Activated naive CD8-positive, alpha-beta T cell treated with anti-CD3 and anti-CD28 coated beads, Interleukin-2, amount 50 U/mL, for 24 hours (primary cell): ENCODE results near the gene RAB11FIP3.
A peak's percentile ranks its signal among the peaks of the same experiment; 100 is the strongest.
"Not testable (repeated sequence)": the region's sequence is repeated elsewhere in the genome, so short reads cannot be mapped to it uniquely, and the experiment has no call there.

ENCODE experiments used
- ATAC-seq: fragments of 150-1000 bp; cut with Tn5 transposase; one replicate; pipeline ENCODE4 v1.10.0; 2021
- DNase-seq: peaks from one replicate; pipeline ENCODE4 v3.0.0; 2021
- H3K27ac Mint-ChIP-seq: one replicate; pipeline ENCODE4 v1.8.0; 2021; ENCODE audit warnings: mild to moderate bottlenecking, mixed read lengths
- H3K27me3 Mint-ChIP-seq: one replicate; pipeline ENCODE4 v1.8.0; 2021; ENCODE audit warnings: mixed read lengths
- H3K36me3 Mint-ChIP-seq: one replicate; pipeline ENCODE4 v1.8.0; 2021; ENCODE audit warnings: low read depth, mixed read lengths
- H3K4me1 Mint-ChIP-seq: one replicate; pipeline ENCODE4 v1.8.0; 2021; ENCODE audit warnings: mixed read lengths
- H3K4me3 Mint-ChIP-seq: one replicate; pipeline ENCODE4 v1.8.0; 2021; ENCODE audit warnings: mild to moderate bottlenecking, moderate library complexity, mixed read lengths
- H3K9me3 Mint-ChIP-seq: one replicate; pipeline ENCODE4 v1.8.0; 2021; ENCODE audit warnings: mixed read lengths

The RAB11FIP3 gene, protein sequence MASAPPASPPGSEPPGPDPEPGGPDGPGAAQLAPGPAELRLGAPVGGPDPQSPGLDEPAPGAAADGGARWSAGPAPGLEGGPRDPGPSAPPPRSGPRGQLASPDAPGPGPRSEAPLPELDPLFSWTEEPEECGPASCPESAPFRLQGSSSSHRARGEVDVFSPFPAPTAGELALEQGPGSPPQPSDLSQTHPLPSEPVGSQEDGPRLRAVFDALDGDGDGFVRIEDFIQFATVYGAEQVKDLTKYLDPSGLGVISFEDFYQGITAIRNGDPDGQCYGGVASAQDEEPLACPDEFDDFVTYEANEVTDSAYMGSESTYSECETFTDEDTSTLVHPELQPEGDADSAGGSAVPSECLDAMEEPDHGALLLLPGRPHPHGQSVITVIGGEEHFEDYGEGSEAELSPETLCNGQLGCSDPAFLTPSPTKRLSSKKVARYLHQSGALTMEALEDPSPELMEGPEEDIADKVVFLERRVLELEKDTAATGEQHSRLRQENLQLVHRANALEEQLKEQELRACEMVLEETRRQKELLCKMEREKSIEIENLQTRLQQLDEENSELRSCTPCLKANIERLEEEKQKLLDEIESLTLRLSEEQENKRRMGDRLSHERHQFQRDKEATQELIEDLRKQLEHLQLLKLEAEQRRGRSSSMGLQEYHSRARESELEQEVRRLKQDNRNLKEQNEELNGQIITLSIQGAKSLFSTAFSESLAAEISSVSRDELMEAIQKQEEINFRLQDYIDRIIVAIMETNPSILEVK

DNA sequence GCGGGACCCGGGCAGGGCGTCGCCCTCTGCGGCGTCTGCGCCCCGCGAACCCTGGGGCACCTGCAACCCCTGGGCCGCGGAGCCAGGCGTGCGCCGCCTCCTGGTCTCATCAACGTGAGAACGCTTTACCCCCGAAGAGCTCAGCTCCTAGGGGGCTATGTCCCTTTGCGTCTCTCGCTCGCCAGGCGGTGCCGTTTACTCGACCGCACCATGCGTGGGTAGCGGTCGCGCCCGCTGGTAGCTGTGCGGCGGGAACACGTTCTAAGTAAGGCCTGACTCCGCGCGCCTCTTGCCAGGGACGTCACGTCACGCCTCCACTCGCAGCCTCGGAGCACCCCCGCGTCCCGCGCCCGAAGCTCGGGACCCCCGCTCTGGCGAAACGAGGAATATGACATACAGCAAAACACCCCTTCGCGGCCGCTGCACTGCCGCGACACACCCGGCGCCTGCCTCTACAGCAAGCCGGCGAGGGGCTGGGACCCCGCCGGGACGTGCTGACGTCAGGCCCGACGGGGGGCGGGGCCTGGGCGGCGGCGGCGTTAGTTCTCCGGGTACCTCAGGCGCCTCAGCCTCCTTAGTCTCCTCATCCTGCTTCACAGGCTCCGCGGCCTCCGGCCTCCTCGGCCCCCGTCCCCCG, at the start of gene RAB11FIP3:
RAB11FIP3 (plus strand) TSS at position 568 of the 637 bp plus-strand sequence. CDS start 358 bp downstream, outside the sequence.
- Mint-ChIP-seq H3K36me3 (peaks cover 8% of the 10 kb centered on the region), H3K4me3 (peak within 1 kb of the TSS; percentile 82), H3K27me3 (peaks cover 14% of the 10 kb centered on the region), H3K27ac (peak within 1 kb of the TSS; percentile 65), H3K4me1 (peaks cover 27% of the 10 kb centered on the region), H3K9me3 (no peaks in the 10 kb centered on the region)
- ATAC-seq, result peak; percentile 96
- DNase-seq, result peak; percentile 87

DNA sequence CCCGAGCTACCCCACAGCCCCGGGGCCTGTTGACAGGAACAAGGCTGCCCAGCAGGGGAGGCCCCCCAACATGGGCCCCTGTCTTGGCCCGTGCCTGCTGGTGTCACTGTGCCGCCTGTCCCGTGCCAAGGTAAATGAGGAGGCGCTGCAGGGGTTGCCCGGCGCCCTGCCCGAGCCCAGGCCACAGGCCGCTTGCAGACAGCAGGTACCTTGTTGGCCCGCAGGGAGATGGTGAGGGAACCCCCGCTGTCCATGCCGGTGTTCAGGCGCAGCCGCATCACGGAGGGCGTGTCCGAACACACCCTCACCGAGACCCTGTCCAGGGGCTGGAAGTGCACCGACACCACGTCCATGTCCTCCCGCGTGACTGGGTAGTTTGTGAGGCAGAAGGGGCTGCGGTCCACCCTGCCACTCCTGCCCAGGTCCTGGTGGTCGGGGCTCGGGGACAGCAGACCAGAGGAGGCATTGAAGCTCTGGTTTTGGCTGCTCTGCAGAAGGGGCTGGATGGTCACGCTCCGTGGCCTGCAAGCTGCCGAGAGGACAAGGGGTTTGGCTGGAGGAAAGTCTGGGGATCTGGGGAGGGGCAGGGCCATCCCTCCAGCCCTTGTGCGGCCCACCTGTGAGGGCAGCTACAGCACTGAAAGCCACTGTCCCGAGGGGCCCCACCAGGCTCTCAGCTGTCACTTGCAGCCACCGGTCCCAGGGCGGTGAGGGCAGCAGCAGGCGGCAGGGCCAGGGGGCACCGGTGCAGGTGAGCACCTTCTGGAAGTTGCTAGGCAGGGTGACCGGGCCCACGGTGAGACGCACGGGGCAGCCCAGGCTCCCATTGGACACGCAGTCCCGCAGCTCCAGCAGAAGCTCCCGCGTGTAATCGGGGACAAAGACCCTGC, 49.3 kb upstream of the RAB11FIP3 start:
- H3K4me3 Mint-ChIP-seq, result no peak overlapping the region
- peaks cover 11% of the 10 kb centered on the region for H3K4me1 Mint-ChIP-seq
- H3K9me3 Mint-ChIP-seq, result no peaks in the 10 kb centered on the region
- no peak for DNase-seq
- no peak overlapping the region for H3K27ac Mint-ChIP-seq
- ATAC-seq, result no peak
- no peaks in the 10 kb centered on the region for H3K27me3 Mint-ChIP-seq
- H3K36me3 Mint-ChIP-seq, result no peaks in the 10 kb centered on the region

DNA sequence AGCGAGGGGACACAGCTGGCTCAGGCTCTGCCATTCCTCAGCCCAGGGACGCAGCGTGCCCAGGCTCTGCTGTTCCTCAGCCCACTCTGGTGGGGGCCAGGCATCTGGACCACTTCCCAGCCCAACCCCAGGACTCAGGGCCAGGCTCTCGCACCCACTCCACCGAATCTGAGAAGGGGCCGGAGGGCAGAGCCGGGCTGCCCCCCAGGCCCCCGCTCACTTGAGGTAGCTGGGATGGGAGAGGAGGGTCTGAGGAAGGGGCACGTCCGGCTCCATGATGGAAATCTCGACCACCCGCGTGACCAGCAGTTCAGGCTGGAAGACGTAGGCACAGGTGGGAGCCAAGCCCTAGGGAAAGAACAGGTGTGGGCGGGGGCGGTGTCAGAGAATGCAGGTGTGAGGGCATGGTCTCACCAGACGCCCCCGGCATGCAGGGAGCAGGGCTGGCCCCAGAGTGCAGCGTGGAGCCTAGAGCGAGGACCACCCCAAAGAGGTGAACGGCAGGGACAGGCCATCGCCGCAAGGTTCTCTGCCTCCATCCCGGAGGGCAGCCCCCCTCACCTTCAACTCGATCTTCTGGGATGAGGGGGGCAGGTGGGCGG, 48.5 kb upstream of the RAB11FIP3 start:
- Mint-ChIP-seq H3K4me3 (no peak overlapping the region), H3K27me3 (no peaks in the 10 kb centered on the region), H3K27ac (no peak overlapping the region), H3K9me3 (no peaks in the 10 kb centered on the region), H3K36me3 (no peaks in the 10 kb centered on the region), H3K4me1 (peaks cover 9% of the 10 kb centered on the region)
- ATAC-seq (no peak), DNase-seq (no peak)

DNA sequence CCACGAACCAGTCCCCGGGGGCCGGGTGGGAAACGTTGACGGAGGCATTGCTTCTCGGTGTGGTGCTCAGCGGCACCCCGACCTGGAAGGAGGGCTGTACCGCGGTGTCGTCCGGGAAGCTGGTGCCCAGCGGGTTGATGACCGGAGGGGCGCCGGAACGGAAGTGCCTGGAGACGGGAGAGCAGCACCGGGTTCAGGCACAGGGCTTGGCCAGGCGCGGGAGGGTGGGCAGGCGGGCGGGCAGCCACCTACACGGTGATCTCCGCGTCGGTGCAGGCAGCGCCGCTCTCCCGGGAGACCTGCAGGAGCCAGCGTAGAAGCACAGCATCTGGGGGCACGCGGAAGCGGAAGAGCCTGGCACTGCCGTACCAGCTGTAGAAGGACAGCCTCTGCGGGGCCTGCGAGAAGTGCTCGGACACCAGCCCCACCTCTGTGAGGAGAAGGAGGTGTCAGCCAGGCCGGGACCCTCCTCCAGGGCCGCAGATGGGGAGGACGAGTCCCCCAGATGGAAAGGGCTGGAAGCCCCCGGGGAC, 48.0 kb upstream of the RAB11FIP3 start:
- H3K27me3 Mint-ChIP-seq, result no peaks in the 10 kb centered on the region
- no peaks in the 10 kb centered on the region for H3K36me3 Mint-ChIP-seq
- ATAC-seq (no peak), DNase-seq (no peak)
- no peaks in the 10 kb centered on the region for H3K9me3 Mint-ChIP-seq
- H3K4me3 Mint-ChIP-seq, result no peak overlapping the region
- H3K27ac Mint-ChIP-seq, result no peak overlapping the region
- H3K4me1 Mint-ChIP-seq, result peaks cover 10% of the 10 kb centered on the region

- H3K4me3 Mint-ChIP-seq, H3K9me3 Mint-ChIP-seq, H3K27me3 Mint-ChIP-seq, DNase-seq, H3K27ac Mint-ChIP-seq, ATAC-seq, H3K36me3 Mint-ChIP-seq: not testable (repeated sequence)
- peaks cover 18% of the 10 kb centered on the region for H3K4me1 Mint-ChIP-seq
These were observed 47.2 kb upstream of the RAB11FIP3 start for GRCh38 chr16:378113-378820.

- H3K27ac Mint-ChIP-seq, result no peak overlapping the region
- ATAC-seq, result no peak
These were observed 46.6 kb upstream of the RAB11FIP3 start for GRCh38 chr16:378821-379182.

GRCh38 chr16:379183-379960, 46.1 kb upstream of the RAB11FIP3 start:
- peaks cover 26% of the 10 kb centered on the region for H3K4me1 Mint-ChIP-seq
- ATAC-seq (no peak), DNase-seq (no peak)
- H3K27me3 Mint-ChIP-seq, result no peaks in the 10 kb centered on the region
- H3K27ac Mint-ChIP-seq, result no peak overlapping the region
- H3K4me3 Mint-ChIP-seq, result no peak overlapping the region
- no peaks in the 10 kb centered on the region for H3K36me3 Mint-ChIP-seq
- no peaks in the 10 kb centered on the region for H3K9me3 Mint-ChIP-seq

More at GRCh38 chr16:378821-379182, 46.6 kb upstream of the RAB11FIP3 start:
- no peak for DNase-seq
- Mint-ChIP-seq H3K4me1 (peaks cover 22% of the 10 kb centered on the region), H3K4me3 (no peak overlapping the region), H3K36me3 (no peaks in the 10 kb centered on the region), H3K9me3 (no peaks in the 10 kb centered on the region), H3K27me3 (no peaks in the 10 kb centered on the region)

- no peaks in the 10 kb centered on the region for H3K9me3 Mint-ChIP-seq
- DNase-seq, result no peak
- no peaks in the 10 kb centered on the region for H3K36me3 Mint-ChIP-seq
- ATAC-seq, result no peak
- peaks cover 26% of the 10 kb centered on the region for H3K4me1 Mint-ChIP-seq
- H3K4me3 Mint-ChIP-seq, result peak overlapping the region; percentile 73
- H3K27ac Mint-ChIP-seq, result no peak overlapping the region
- H3K27me3 Mint-ChIP-seq, result no peaks in the 10 kb centered on the region
These were observed 45.3 kb upstream of the RAB11FIP3 start for GRCh38 chr16:379961-380761.

DNA sequence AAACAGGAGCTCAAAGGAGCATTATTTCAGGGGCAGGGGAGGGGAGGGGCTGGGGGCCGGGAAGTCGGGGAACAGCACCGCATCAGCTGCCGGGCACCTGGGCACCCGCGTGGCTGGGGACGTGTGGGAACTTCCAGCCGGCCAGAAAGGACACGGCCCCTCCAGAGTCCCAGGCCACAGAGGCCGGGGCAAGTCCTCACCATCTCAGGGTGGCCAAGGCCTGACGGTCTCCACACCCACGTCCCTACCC, 44.8 kb upstream of the RAB11FIP3 start:
- Mint-ChIP-seq H3K27me3 (no peaks in the 10 kb centered on the region), H3K4me3 (peak overlapping the region; percentile 73), H3K4me1 (peaks cover 26% of the 10 kb centered on the region), H3K36me3 (no peaks in the 10 kb centered on the region), H3K9me3 (no peaks in the 10 kb centered on the region), H3K27ac (no peak overlapping the region)
- DNase-seq (no peak), ATAC-seq (no peak)

- no peak overlapping the region for H3K27ac Mint-ChIP-seq
- no peak for DNase-seq
These were observed 44.2 kb upstream of the RAB11FIP3 start for GRCh38 chr16:381012-381788.

DNA sequence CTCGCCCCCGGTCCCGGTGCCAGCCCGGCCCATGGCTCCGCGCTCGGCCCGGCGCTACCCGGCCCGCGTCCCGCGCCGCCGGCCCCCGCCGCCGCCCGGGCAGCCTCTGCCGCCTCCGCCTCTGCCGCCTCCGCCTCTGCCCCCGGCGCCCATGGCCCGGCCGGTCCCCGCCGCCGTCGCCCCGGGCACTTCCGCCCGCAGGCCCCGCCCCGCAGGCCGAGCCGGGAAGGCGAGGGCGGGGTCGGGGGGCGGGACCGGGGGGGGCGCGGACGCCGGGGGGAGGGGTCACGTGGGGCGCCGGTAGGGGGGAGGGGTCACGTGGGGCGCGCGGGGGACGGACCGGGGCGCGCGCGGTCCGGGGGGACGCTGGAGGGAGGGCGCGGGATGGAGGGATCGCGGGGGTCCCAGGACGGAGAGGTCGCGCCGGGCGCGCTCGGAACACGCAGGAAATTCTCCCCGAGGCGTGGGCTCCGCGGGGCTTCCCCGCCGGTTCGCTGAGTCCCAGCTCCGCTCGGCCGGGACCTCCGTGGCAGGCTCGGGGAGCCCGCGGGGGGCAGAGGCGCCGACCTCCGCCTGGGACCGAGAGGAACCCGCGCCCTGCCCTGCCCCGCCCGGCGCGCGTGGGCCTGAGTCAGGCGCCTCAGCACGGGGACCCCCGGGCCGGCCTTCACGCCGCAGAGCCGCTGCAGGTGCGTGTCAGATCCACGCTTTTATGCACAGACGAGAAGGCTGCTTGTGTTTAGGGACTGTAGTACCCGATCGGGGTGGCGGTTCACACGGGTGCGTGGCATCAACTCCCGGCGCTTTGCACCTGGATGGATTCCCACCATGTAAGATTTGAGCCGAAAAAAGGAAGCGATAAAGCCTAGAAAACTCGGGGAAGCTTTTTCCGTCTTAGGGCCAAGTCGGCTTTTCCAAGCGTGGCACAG, 43.4 kb upstream of the RAB11FIP3 start, which contains the start of gene PGAP6:
PGAP6 (minus strand) TSS at position 190 of the 929 bp plus-strand sequence; CDS start at position 33, 157 bp downstream.
- Mint-ChIP-seq H3K27ac (peak within 1 kb of the TSS; percentile 67), H3K27me3 (no peaks in the 10 kb centered on the region), H3K4me1 (peaks cover 26% of the 10 kb centered on the region), H3K9me3 (no peaks in the 10 kb centered on the region), H3K36me3 (no peaks in the 10 kb centered on the region), H3K4me3 (peak within 1 kb of the TSS; percentile 80)
- ATAC-seq (peak; percentile 53), DNase-seq (peak; percentile 68)

More at GRCh38 chr16:381012-381788, 44.2 kb upstream of the RAB11FIP3 start:
- Mint-ChIP-seq H3K36me3 (no peaks in the 10 kb centered on the region), H3K27me3 (no peaks in the 10 kb centered on the region), H3K4me1 (peaks cover 26% of the 10 kb centered on the region), H3K9me3 (no peaks in the 10 kb centered on the region), H3K4me3 (peak overlapping the region; percentile 73)
- peak; percentile 38 for ATAC-seq
